HEK293T (cell line): ENCODE results near the gene FBXL13.

ENCODE experiments used
- ARNT ChIP-seq: fragments of 450-650 bp; IDR thresholded peaks from 2 replicates; pipeline ENCODE4 v1.6.1; 2017; ENCODE audit warnings: mild to moderate bottlenecking
- BHLHE40 ChIP-seq: fragments of 450-650 bp; IDR thresholded peaks from 2 replicates; pipeline ENCODE4 v1.6.1; 2016; ENCODE audit warnings: mild to moderate bottlenecking, moderate library complexity, borderline replicate concordance
- CTBP1 ChIP-seq: fragments of 450-650 bp; IDR thresholded peaks from 2 replicates; pipeline ENCODE4 v1.6.1; 2016; ENCODE audit warnings: borderline replicate concordance
- ELF4 ChIP-seq: fragments of 450-650 bp; IDR thresholded peaks from 2 replicates; pipeline ENCODE4 v1.6.1; 2017; ENCODE audit warnings: antibody characterized with exemption
- FOXA1 ChIP-seq: fragments of 450-650 bp; IDR thresholded peaks from 2 replicates; pipeline ENCODE4 v1.6.1; 2016; ENCODE audit warnings: mild to moderate bottlenecking
- FOXM1 ChIP-seq: fragments of 450-650 bp; IDR thresholded peaks from 2 replicates; pipeline ENCODE4 v1.6.1; 2017; ENCODE audit warnings: mild to moderate bottlenecking, borderline replicate concordance
- L3MBTL2 ChIP-seq: fragments of 450-650 bp; conservative IDR thresholded peaks from 2 replicates; pipeline ENCODE4 v1.6.1; 2016; ENCODE audit warnings: mild to moderate bottlenecking
- LEF1 ChIP-seq: fragments of 450-650 bp; IDR thresholded peaks from 2 replicates; pipeline ENCODE4 v1.6.1; 2017; ENCODE audit warnings: mild to moderate bottlenecking, borderline replicate concordance
- NFRKB ChIP-seq: fragments of 450-650 bp; IDR thresholded peaks from 2 replicates; pipeline ENCODE4 v1.6.1; 2016; ENCODE audit warnings: mild to moderate bottlenecking, moderate library complexity
- SP1 ChIP-seq: fragments of 450-650 bp; IDR thresholded peaks from 2 replicates; pipeline ENCODE4 v1.6.1; 2017
- SUZ12 ChIP-seq: fragments of 450-650 bp; IDR thresholded peaks from 2 replicates; pipeline ENCODE4 v1.6.1; 2016; ENCODE audit warnings: mild to moderate bottlenecking
- TF ChIP-seq, protein P1 (sequence below): fragments of 450-650 bp; IDR thresholded peaks from 2 replicates; pipeline ENCODE4 v1.6.1; 2016

DNA sequence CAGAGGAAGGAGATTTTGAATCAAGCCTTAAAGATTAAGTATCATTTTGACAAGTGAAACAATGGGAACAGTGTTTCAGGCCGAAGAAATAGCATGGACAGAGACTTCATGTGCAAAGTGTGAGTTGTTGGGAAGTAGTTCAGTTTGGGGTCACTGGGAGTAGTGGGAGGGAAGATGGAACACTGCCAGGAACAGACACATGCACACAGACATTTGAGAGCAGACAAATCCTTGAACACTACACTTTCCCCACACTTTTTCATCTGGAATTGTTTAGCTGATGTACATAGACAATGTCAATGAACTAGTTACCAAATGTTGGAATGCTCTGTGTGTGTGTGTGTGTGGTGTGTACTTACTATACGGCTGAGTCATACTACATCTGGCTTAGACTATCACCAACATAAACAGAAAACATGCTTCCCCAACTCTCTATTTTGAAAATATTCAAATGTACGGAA, 214.2 kb downstream of the FBXL13 start:
- TF ChIP-seq BHLHE40 (no peak), FOXA1 (no peak), ELF4 (no peak), NFRKB (no peak), LEF1 (no peak), SUZ12 (no peak), ARNT (no peak), SP1 (no peak), FOXM1 (no peak), L3MBTL2 (no peak), CTBP1 (no peak)
- TF ChIP-seq, protein P1, sequence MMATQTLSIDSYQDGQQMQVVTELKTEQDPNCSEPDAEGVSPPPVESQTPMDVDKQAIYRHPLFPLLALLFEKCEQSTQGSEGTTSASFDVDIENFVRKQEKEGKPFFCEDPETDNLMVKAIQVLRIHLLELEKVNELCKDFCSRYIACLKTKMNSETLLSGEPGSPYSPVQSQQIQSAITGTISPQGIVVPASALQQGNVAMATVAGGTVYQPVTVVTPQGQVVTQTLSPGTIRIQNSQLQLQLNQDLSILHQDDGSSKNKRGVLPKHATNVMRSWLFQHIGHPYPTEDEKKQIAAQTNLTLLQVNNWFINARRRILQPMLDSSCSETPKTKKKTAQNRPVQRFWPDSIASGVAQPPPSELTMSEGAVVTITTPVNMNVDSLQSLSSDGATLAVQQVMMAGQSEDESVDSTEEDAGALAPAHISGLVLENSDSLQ = no peak
